Activated CD4-positive, alpha-beta T cell treated with anti-CD3 and anti-CD28 coated beads, Interleukin-2, Interleukin-6, amounts not matched to agents 100 ng/mL and 50 ng/mL, durations not matched to agents 16 hours and 8 hours (primary cell): Measurements from ENCODE around the gene AFF3.
"Not testable (repeated sequence)": the region's sequence is repeated elsewhere in the genome, so short reads cannot be mapped to it uniquely, and the experiment has no call there.

Experiments
- DNase-seq: peaks from one replicate; pipeline ENCODE4 v3.0.0-alpha.2; 2020

Gene AFF3

DNA sequence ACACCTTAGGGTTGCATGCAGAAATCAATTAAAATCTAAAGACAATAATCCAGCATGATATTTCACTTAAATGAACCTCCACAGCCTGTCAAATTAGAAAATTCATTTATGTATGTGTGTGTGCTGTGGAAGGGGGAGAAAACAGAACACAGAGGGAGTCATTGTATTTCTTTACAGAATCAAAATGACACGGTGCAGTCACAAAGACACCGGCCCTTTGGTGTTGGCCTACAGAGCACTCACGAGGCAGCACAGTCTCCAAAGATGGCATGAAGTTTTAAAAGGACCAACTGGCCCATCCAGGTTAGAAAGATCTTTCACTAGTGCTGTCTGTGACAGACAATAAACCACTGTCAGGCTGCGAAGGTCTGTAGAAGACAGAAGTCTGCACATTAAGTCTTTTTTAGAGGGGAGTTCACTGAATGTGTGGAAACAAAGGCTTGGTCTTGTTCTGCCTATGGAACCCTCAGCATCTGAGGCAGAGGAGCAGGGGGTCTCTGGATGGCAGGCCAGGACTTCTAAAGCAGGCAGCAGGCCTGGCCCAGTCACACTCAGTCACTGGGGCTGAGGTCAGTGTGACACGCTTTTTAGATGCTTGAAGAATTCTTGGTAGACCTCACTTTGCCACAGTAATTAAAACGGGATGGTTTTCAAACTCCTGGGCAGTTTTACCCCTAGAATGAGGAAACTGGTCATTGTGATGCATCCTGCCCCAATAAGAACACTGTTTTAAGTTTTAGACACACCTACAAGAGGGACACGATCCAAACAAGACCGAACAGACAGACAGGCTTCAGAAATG lies 184.9 kb downstream of the AFF3 start:
- no peak for DNase-seq

DNA sequence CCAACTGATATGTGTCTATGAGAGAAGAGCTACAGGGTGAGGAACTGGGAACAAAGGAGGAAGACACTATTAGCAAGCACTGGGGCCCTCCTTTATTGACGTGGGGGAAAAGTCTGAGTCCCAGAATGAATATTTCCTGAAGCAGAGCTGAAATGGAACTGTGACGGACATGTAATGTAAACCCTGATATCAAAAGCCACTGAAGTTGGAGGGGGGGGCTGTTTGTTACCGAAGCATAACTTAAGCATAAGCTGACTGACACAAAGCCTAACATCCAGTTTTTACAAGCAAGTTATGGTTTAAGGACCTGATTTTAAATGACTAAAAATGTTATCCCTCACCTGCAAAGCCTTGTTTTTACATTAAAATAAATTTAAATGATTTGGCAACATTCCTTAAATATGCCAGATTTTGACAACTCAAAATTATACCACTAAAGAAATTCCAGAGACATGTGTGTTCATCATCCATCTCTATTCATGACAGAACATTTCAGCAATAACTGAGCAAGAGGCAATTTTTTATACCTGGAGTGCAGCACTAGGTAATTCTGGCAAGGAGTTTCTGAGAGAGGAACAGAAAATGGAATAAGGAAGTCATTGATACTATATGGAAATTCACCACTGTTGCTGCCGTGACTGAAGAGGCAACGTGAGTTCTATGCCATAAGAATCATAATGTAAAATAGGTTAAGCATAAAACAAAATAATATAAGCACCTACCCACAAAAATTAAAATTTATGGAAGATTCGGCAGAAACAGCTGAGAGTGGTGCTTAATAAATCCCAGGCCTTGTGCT lies 186.0 kb downstream of the AFF3 start:
- DNase-seq = no peak

DNA sequence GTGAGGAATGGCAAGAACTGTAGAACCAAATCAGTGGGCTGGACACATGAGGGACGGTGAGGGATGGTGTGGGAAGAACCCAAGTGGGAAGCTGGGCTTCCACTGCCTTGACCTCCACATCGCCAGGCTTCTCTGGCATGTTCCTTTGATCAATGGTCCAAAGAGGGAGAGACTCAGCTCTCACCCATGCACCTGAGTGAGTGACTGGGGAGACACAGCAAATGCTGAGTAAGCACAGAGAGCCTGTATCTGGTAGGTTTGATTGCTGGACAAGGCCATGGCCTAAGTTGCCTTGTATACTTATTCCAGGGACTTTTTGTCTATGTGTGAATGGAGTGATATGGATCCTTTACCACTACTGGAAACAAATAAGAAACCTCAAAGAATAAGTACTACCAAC lies 188.6 kb downstream of the AFF3 start:
- no peak for DNase-seq

DNA sequence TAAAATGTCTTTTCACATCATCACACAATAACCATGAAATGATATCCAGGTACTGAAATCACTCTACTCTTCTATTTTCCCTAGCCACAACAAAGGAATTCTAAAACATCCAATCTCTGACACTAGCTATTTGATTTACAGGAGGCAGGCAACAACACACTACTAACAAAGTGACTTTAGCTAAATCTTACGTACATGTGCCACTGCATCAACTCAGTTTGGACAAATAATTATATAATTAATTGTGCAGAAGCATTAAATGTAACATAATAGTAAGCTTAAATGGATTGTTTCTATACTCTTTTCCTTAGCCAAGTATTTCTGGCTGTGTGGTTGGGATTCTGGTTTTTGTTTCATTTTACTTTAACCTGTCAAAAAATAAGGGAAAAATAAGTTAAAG lies 192.4 kb downstream of the AFF3 start:
- no peak for DNase-seq

DNA sequence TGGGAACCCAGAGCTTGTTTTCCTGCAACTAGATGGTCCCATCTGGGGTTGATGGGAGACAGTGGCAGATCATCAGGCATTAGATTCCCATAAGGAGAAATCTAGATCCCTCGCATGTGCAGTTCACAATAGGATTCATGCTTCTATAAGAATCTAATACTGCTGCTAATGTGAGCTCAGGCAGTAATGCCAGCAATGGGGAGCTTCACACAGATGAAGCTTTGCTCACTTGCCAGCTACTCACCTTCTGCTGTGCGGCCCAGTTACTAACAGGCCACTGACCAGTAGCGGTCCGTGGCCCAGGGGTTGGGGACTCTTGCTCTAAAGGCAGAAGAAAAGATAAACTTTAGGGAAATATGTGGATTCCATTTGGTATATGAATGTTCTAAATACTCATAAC lies 192.9 kb downstream of the AFF3 start:
- DNase-seq = no peak

DNA sequence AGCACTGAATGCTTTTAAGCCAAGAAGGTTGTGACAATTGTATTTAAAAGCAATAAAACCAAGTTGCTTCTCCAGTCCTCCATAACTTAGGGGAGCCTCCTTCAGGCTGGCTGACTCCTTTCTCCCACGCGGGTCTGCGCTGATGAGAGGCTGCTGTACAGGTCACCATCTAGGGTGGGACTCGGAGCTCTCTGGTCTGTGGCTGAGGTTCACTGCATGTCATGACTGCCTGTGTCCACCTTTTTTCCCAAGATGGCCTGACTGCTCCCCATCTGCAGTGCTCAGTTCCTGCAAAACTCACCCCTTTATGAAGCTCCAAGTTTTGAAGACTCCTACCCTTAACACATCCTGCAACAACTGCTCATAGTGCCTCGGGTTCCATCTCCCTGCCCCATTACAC lies 194.4 kb downstream of the AFF3 start:
- no peak for DNase-seq

DNA sequence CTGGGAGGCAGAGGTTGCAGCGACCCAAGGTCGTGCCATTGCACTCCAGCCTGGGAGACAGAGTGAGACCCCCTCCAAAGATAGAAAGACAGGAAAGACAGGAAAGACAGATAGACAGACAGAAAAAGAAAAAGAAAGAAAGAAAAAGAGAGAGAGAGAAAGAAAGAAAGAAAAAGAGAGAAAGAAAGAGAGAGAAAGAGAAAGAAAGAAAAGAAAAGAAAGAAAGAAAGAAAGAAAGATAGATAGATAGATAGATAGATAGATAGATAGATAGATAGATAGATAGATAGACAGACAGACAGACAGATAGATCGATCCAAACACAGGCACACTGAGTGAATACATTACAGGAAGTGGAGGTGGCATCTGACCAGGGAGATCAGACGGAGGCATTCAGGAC lies 195.0 kb downstream of the AFF3 start:
- not testable (repeated sequence) for DNase-seq

DNA sequence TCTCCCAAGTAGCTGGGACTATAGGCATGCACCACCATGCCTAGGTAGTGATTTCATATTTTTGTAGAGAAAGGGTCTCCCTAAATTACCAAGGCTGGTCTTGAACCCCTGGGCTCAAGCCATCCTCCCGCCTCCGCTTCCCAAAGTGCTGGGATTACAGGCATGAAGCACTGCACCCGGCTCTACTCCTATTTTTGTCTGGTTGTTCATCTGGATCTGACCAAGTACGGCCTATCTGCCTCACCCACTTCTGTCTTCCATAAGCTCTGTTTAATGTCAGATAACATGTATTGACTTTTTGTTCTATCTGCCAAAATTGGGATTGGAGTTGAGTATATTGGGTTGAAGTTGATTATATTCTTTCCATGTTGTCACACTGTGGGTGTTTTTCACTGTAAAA lies 198.4 kb downstream of the AFF3 start:
- DNase-seq = no peak

DNA sequence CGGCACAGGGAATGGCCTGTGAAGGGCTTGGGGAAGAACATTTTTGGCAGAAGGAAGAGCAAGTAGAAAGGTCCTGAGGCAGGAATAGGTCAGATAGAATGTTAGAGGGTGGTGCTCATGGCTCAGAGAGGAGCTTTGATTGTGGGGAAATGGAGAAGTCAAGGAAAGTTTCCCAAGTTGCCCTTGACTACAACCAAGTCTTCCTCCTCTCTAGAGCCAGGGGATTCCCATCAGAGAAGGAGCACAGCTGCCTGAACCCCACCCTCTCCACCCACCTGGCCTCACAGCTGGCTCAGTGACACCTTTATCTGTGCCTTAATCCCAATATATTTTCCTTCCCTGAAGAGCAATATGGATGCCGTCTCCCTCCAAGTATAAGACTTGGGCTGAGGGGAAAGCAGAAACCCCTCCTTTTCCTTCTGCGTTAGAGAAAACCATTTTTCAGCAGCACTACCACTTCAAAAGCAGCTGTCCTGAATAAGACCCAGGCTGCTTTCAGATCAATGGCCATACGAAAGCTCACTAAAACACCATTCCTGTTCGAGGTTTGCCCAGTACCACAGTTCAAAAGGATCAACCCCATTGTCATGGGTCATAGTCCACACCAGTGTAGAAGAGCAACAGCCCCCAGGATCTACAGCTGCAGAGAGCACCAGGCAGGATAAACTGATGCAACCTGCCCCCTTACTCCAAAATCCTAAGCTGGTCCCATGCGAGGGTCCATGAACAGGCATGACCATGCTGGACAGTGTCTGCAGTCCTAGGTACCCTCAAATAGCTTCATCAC lies 199.6 kb downstream of the AFF3 start:
- DNase-seq = no peak

DNA sequence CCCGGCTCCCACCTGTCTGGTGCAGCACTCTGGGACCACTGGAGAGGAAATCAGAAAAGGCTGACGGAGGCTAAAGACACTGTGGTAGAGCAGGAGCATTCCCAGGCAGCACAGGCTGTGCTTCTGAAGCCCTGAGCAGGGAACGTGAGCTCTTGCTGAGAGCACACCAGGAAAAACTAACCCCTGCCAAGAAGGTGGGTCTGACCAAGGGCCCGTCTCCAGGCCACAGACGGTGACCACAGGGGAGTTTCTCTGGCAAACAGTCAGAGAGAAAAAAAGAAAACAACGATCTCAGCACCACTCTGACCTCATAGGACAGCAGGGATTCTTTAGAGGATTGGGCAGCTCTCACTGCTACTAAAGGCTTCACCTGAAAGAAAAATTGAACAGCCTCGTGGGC lies 201.4 kb downstream of the AFF3 start:
- DNase-seq = no peak

DNA sequence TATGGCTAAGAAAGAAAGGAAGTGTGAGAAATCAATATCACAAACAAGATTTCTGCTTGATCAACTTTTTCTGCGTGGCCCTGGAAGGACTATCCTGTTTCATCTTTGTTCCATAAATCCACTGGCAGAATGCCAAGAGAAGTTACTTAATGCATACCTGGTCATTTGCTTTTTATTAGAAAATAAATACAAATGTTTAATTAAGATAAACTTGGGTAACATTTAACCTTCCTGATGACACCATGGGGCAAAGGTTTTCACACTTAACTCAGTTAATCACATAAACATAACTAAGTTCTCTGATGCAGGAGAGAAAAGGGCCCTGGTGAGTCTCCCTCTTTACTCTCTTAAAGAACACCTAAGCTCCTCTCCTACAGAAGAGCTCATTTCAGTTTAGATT lies 203.3 kb downstream of the AFF3 start:
- no peak for DNase-seq

DNA sequence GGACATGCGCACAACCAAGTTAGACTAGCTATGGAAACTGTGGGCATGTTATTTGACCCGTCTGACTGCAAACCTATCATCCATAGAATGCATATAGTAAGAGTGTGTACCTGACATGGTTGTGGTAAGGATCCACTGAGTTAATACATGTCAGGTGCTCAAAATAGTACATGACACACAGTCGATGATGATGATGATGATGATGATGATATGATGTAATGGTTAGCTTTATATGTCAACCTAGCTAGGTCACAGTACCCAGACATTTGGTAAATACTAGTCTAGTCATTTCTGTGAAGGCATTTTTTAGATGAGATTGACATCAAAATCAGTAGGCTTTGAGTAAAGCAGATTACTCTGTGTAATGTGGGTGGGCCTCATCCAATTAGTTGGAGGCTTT lies 204.1 kb downstream of the AFF3 start:
- no peak for DNase-seq

DNA sequence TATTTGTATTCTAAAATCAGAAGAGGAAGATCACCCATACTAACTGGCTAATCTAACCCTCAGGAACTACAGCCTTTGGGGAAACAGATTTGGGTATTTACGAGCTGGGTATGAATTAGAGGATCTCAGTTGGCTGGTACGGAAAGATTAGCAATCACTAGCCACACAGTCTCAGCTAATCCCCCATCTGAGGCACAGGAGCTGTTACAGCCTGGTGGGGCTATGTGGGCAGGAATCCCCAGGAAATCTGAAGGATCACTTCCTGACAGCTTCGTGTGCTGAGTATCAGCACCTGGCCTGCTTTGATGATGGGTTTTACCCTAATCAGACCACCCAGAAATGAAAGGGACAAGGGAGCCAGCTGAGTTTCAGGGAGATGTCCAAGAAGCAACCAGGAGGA lies 206.3 kb downstream of the AFF3 start:
- DNase-seq = no peak

DNA sequence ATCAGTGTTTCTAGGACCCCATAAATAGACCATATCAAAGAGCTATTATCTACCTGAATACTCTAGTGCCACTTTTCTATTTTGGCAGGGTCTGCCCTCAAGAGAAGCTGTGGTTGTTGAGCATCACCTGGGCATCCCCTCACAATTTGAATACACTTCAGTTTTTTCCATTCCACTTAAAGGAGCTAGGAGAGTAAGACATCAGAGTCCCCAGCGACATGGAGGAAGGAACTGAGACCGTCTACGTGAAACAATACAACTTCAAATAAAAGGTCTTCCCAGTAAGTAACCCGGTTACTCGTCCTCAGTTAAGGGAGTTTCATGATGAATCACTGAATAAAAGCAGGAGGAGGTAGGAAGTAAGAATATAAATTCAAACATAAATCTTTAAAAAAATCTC lies 206.7 kb downstream of the AFF3 start:
- no peak for DNase-seq

DNA sequence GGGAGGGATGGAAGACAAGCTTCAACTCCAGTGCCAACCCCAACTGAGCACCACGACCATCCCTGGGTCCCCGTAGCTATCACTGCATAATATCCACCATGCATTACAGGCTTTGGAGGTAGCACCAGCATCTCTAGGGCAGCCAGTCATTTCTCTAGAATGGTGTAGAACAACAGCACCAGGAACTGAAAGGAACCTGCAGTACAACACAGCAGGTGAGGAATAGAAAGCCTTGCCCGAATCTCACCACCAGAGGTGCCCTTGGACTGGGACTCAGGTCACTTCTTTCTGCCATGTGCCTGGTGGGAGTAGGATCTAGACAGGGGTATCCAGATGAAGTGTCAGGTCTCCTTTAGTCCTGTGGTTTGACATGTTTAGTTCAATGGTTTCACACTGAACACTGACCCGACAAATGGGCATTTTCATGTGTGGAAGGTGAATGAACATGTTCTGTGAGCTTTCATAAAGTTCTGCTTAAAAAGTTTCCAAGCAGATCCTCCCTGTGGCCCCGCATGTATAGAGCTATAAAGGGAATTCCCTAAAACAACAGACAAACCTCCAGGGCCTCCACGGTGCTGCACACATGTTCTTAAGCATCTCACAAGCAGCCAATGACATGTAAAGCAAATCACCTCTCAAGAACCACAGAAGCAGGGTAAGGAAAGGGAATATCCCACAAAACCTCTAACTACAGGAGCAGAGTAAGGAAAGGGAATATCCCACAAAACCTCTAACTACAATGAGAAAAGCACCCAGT lies 208.3 kb downstream of the AFF3 start:
- DNase-seq = no peak

DNA sequence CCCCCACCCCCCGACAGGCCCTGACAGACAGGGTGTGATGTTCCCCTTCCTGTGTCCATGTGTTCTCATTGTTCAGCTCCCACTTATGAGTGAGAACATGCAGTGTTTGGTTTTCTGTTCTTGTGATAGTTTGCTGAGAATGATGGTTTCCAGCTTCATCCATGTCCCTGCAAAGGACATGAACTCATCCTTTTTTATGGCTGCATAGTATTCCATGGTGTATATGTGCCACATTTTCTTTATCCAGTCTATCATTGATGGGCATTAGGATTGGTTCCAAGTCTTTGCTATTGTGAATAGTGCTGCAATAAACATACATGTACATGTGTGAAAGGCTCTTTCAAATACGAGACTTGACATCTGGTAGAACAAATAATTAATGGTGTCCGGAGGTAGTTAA lies 208.9 kb downstream of the AFF3 start:
- not testable (repeated sequence) for DNase-seq

DNA sequence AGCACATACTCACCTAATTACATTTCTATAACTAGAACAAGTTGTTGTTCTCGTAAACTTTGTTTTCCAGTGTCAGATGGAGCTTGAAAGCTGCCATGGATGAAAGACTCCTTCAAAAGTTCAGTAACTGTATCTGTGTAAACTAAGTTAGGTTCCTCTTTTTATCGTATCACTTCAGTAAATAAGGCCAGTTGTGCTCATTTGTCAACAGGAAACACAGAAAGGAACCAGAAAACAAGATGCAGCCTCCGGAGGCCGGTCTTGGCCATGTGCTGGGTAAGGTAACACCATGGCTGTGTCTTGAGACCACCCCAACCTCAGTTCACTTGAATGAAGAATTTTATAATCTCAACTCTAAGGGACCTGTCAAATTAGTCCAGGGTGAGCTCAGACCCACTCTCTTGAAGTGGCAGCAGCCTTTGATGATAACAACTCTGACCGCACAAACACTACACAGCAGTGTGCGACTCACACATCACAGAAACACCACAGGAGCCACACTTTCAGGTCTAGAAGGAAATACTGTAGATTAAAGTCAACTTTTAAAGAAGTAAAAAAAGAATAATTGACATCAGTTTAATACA lies 213.8 kb downstream of the AFF3 start:
- DNase-seq = no peak

DNA sequence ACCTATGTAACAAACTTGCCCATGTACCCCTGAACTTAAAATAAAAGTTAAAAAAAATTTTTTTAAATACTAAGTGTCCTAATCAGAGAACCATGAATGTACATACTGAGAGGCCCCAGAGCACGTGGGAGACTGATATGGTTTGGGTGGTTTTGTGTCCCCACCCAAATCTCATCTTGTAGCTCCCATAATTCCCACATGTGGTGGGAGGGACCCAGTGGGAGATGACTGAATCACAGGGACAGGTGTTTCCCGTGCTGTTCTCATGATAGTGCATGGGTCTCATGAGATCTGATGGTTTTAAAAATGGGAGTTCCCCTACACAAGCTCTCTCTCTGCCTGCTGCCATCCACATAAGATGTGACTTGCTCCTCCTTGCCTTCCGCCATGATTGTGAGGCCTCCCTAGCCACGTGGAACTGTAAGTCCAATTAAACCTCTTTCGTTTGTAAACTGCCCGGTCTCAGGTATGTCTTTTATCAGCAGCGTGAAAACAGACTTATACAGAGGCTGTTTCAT lies 214.6 kb downstream of the AFF3 start:
- DNase-seq = not testable (repeated sequence)

DNA sequence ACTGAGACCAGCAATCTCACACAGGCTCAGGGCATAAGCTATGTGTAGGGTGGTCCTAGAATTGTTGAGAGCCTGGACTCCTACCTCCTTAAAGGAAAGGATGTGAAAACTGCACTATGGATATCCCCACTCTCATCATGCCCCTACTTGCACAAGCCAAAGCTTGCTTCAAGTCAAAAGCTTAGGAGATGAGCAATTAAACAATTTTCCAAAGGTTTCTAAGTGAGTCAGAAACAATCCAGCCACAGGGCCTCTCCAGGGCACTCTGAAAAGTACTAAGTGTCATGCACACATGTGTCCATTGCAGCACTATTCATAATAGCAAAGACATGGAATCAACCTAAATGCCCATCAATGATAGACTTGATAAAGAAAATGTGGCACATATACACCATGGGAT lies 215.4 kb downstream of the AFF3 start:
- no peak for DNase-seq

DNA sequence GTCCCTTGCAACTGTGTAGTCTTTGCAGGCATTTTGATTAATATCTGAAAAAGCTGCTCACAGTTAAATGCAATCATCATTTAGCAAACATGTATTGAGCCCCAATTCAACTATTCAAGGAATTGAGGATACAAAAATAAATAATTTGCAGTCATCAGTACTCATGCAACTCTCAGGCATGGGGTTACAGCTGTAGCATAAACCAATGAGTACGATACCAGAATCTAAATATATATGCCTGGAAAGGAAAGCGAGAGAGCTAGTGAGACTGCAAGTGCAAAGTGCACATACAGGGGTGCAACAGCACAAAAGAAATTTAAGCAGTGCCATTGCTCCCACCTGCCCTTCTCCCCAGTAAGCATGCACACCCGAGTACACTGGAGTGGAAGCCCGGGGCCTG lies 216.4 kb downstream of the AFF3 start:
- DNase-seq = no peak

DNA sequence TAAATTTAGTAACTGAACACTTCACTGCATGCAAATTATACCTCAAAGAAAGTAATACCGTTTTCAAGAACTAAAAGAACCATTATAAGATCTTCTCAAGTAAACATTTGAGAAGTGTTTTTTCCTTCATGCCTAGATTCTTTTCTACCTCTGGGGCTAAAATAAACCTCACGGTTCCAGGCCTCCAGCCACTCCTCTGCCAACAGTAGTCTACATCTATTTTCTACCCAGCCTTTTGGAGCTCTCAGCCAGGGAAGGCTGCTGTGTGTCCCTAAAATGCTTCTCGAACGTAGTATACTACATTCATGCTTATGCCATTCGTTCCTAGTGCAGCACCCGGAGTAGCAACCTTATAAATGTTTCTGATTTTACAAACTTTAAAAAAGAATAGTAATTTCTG lies 219.7 kb downstream of the AFF3 start:
- no peak for DNase-seq

DNA sequence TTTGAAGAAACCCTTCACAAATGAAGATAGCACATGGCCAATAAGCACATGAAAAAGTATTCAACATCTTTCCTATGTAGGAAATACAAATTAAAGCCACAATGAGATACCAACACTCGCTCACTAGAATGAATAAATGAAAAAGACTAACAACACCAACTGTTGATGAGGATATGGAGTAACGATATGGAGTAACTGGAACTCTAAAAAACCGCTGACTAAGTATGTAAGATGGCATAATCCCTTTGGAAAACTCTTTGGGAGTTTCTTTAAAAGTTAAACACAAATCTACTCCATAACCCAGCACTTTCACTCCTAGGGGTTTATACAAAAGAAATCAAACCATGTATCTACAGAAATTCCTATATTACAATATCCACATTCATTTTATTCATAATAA lies 220.5 kb downstream of the AFF3 start:
- no peak for DNase-seq
